ENCODE measurements around the gene OR6S1.
A peak's percentile ranks its signal among the peaks of the same experiment; 100 is the strongest.
"Not testable (repeated sequence)": the region's sequence is repeated elsewhere in the genome, so short reads cannot be mapped to it uniquely, and the experiment has no call there.

The OR6S1 gene

DNA sequence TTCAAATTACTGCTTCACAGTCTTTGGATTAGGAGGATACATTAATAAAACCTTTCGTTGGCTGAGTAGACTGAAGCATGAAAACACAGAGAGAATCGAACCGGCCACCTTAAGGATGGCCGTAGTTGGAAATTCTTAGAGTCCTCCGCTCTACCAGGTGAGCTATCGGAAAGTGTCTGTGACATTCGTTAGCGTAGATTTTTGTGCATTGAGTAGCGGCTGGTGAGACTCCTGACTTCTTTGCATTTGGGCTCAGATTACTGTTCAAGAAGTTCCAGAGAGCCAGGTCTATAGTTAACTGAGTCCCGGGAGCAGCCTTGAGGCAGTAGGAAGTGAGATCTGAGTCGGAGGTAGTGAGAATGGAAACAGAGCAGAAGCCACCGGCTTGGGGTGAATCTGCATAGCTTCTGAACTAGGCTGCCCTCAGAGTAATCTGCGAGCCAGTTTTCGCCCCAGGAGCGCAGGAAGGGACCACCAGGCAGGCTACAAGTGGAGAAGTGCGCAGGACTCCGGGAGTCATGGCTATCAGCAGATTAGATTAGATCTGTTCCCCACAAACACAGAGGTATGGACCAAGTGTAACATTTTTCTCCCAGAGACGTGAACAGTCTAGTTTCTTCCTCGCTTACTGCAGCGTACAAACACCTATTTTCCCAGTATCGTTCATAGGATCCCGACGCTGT lies 11.0 kb downstream of the OR6S1 start:
- DNase-seq, result no peak

DNA sequence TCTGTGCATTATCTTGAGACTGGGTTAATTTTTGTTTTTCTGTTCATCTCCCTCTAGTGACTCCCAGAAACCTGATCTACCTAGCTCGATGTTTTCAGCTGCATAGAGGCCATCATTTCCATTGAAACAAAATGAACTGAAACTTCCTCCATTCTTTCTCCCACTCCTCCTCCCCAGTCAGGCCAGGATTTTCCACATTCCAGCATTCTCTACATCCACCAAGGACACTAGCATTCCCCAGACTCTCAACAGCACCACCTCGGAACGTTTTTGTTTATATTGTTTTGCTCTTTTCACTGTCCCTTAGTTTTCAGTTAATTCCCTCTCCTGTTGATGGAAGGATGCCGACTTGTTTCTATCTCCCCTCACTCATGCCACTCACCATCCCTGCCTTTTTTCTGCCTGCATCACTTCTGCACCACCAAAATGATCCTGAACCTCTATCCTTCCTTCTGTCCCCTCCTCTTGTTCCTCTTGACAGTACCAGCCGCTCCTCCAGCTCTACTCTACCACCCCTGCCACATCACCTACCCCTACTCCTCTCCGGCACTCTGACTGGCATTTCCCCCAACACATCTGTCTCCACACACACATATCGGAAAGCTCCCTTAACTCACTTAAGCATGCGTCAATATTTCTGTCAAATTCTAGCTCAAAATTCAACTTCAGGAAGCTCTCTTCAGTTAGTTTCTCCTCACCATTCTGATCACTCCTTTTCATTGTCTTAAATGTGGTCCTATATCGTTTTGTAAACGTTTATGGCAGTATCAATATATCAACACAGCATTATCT lies 13.2 kb downstream of the OR6S1 start:
- no peak for DNase-seq

DNA sequence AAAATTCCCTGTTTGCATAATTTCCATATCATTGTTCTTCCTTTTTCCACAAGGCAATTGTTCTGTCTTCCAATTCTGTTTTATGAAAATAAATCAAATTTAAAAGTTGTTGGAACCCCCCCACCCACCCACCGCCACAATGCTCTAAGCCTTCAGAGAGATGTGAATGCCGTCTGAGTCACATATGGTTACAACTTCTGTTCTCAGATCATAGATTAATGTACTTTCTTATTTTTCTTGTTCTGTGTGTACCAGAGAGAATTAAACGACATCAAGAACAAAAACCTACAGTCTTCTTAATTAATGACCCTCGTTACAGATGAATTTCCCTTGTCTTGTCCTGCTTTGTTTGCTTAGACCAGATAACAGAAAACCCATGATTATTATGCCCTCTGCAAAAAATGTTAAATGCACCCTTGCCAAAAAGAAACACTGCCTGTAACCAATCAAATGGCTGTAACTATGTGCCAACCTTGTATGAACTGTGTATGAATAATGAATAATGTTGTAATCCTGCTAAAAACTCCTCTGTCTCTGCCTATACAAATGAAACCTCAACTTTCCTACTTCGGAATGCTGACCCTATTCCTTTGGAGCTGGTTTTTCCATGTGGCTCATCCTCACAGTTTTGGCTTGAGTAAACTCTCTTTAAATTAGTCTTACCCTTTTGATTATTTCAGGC lies 14.0 kb downstream of the OR6S1 start:
- DNase-seq, result no peak

DNA sequence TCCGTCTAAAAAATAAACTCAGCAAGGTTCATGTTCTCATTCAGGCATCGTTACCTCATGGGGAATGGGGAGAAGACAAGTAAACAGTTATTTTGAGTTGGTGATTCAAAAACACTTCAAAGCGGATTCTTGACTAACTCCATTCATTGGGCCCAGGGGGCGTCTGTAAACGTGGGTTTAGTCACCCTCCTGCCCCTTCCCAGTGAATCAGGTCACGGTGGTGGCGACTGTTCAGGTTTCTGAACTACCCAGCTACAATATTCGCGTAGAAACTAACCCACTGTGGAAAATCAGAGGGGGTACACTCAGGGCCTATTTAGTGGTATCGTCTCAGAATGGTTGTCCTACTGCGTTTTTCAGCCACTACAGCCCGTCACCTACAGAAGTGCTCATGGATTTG lies 15.2 kb downstream of the OR6S1 start:
- no peak for DNase-seq

DNA sequence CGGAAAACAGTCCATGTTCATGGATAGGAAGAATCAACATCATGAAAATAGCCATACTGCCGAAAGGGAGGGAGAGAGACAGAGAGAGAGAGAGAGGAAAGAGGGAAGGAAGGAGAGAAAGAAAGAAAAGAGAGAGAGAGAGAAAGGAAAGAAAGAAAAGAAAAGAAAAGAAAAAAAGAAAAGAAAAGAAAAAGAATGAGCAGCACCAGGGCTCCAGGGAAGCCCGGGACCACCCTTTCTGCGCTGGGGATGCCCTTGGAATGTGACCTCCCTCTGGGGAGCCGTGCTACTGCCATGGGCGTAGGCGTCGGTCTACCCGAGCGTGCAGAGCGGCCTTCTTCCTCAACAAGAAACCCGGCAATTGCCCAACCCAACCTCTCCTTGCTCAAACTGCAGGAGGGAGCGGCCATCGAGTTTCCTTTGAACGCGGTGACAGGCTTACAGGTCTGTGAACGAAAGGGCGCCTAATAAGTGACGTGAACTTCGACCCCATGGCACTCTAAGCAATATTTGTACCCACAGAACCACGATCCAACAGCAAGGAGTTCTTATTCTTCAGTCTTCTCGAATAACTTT lies 16.9 kb downstream of the OR6S1 start:
- DNase-seq, result no peak

DNA sequence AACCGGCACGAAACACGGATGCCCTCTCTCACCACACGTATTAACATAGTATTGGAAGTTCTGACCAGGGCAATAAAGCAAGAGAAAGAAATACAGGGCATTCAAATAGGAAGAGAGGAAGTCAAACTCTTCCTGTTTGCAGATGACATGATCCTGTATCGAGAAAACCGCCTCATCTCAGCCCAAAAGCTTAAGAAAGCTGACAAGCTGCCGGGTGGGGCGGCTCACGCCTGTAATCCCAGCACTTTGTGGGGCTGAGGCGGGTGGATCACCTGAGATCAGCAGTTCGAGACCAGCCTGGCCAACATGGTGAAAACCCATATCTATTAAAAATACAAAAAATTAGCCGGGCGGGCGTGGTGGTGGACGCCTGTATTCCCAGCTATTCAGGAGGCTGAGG lies 17.7 kb downstream of the OR6S1 start:
- no peak for DNase-seq

DNA sequence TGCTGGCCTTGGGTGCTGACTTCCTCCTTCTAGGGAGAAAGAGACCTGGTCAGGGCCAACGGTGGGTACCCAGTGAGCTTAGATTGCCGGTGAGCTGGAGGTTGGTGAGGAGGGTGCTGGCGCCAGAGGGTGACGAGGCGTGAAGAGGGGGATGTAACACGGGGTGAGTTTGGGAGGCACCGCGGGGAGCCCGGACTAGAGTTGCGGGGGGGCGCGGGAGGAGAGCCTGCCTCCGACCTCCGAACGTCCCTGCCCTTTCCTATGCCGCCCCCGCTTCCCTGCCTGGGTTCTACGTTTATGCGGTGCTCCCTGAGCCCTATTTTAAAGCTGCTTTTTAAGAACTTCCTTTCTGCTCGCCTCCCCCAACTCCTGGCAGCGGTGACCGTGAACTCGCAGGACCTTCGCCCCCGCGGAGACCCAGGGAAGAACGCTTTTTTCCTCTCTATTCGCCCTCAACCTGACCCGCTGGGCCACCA lies 18.6 kb downstream of the OR6S1 start:
- DNase-seq, result no peak

DNA sequence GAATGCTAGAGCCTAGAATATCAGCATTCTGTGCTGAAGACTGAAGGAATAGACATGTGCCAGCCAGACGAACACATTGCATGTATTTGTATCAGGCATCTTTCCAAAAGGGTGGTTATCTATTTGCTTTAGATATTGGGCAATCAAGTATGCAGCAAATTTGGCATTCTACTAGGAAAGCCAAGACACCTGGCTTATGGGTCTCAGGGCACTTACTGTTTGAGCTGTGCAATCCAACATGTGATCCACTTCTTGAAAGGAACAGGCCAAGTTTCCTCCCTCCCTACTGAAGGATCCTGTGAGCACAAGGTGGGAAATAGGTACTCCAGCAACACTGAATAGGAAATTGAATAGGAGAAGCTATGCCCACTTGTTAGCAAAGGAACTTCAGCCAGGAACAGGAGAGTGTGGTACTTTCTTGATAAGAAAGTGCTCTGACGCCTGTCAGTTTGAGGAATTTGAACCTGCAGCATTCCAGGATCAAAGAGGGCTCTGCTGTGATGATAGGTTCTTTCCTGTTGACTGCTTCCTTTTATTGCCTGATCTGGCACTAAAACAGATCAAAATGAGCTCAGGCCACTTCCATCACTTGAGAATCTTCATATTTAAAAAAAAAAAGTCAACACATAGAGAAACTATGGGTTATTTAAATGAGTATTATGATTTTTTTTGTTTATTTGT lies 20.6 kb downstream of the OR6S1 start:
- DNase-seq, result no peak

DNA sequence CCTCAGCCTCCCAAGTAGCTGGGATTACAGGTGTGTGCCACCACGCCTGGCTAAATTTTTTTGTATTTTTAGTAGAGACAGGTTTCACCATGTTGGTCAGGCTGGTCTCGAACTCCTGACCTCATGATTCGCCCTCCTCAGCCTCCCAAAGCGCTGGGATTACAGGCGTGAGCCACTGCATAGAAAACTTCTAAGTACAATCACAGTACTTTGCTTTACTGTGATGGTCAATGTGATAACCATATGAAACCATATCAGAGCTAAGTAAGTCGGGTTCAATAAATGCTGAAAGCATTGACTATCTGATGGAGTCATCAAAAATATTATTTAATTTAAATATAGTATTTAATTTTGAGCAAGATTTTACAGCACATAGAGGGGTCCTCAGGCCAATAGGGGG lies 21.8 kb downstream of the OR6S1 start:
- DNase-seq, result not testable (repeated sequence)

DNA sequence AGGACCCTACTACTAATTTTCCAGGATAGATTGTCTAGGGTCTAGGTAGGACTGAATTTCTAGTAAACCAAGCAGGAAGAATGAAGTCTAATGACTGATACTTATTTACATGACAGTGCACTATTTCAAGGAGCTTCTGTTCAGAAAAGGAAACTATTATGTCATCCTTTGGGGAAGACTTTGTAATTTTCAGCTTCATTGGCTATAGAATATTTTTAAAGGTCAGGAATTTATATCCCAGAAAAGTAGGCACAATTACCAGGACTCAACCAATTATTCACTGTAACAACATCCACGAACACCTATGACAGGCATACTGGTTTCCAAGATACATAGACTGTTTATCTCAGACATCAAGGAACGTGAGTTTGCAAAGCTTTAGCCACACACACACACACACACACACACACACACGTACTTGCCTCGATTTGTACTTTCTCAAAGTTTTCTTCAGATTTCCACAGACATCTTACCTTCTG lies 23.2 kb downstream of the OR6S1 start:
- DNase-seq, result no peak

DNA sequence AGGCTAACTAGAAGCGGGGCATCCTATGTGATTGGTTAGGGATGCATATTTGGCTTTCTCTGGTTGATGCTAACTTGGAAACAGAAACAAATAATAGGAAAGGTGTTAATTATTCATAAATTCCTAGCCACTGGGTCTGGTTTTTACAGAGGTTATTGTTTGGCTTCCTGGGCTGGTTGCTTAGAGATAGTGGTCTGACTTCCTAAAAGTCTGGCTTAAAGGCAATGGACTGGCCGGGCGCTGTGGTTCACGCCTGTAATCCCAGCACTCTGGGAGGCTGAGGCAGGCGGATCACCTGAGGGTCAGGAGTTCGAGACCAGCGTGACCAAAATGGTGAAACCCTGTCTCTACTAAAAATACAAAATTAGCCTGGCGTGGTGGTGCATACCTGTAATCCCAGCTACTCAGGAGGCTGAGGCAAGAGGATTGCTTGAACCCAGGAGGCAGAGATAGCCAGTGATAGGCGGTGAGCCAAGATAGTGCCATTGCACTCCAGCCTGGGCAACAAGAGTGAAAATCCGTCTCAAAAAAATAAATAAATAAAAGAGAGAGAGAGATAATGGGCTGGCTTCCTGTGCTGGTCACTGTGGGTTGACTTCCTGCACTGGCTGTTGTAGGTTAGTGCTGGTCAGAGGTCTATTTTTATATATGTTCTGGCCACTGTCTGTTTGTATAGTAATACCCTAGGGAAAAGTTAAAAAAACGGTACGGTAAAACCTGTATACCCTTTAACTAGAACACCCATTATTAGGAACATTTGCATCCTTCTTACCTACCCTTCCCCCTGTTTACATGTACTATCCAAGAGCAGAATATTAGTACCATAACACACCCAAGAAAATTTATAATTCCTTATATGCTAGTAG lies 24.1 kb downstream of the OR6S1 start:
- no peak for DNase-seq

DNA sequence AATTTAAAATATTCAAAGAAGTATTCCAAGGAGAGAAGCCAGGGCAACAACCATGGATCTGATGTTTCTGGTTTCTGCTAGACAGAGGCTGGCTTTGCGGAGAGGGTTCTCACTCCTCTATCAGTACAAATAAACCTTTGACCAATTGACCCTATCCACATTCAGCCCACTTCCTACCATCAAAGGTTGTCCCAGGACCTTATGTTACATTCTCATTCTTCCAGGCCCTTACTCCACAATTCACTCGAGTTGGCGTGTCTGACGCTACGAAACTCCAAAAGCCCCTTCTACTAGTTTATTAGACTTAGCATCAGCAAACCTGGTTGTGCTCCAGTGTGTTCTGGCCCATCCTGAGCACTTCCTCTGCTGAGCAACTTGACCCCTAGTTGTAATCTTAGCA lies 25.5 kb downstream of the OR6S1 start:
- DNase-seq, result no peak

DNA sequence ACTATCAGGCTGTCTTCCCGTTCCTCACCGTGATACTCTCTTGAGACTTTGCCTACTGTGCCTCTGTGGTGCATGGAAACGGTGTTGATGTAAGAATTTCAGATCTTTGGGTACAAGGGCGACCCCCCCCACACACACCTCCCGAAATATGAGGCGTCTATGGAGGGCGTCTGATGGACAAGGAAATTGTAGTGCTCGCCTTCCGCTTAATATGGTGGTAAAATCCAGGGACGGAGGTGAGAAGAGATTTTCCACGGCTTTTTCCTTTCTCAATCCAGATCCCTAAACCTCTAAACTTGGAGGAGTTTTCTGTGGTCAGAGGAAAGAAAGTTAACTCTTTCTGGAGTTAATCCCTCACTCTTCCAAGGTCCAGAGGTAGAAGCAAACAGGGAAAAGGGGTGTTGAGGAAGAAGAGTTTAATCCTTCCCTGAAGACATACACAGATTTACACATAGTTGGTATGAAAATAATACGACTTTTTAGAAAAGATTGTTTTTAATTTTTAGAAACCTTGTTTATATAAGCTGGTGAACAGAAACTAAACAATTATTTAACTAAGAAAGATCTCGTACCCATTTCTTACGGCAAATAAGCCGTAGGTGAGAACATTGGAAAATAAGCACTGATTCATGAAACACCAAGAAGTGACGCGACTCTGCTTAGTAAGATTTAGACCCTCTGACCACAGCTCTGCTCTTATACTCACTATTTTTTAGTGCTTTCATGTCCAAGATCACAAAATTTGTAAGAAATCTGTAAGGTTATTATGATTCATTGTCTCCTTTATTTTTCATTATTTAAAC lies 27.3 kb downstream of the OR6S1 start:
- no peak for DNase-seq

DNA sequence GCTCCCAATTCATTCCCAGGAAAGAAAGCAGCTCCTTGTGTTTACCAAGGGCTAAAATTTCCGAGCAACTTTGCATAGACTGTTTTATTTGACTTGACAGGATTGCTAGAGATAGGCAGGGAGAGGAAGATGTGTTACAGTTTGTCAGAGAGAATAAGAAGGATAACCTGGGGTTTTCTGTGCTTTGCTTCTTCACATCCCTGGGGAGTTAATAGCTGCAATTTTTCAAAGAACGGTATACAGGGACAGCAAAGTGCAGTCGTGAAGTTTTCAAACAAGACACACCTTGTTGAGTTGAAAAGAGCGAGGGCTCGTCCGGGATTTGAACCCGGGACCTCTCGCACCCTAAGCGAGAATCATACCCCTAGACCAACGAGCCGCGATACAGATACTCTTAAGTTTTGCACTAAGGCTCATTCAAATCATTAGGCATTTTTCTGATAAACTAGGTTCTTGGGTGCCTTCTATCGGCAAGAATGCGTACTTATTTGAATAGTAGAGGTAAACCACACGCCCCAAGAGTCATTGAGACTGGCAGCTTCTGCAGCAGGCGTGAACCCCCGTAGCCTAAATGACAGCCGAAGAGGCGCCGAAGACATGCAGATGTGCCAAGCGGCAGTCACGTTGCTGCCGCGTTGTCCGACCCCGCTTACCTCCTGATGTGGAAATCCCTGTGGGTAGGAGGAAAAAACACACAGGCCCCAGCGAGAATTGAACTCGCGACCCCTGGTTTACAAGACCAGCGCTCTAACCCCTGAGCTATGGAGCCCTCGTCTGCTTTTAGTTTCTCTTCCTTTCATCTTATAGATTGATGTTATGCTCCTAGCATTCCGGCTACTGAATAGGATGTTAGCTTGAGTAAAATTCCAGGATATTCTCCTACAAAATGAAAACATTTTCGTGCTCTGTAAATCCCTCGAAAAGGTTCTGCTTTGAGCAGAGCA lies 28.1 kb downstream of the OR6S1 start:
- peak; percentile 96 for DNase-seq

DNA sequence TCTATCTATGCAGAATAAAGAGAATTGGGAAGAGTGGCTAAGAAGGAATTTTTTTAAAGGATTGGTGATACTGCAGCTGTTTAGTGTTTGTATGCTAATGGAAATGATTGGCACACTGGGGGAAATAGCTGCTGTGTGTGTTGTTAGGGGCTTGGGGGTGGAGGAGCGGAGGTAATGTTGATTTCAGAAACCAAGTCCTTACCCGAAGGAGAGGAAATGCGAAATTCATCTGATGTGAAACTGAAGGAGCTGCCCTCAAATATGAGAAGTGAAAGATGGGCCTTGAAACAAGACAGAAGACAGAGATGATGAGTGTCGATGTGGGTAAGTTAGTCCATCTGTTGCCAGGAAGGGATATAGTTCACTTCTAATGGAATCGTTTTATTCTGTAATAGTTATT lies 29.1 kb downstream of the OR6S1 start:
- no peak for DNase-seq

DNA sequence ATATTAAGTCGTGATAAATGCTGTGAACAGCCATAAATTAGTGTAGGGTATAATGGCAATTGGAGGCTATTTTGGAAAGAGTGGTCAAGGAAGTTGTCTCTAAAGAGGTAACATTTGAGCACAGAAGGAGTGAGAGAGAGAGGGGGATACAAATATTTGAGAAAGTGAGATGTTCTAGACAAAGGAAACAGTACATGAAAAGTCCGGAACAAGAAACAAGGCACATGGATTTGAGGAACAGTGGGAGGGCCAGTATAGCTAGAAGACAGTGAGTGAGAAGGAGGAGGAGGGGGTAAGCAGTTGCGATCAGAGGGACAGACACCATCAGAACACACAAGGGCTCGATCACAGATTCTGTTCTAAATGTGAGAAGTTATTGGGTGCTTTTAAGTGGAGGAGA lies 30.2 kb downstream of the OR6S1 start:
- DNase-seq, result no peak

DNA sequence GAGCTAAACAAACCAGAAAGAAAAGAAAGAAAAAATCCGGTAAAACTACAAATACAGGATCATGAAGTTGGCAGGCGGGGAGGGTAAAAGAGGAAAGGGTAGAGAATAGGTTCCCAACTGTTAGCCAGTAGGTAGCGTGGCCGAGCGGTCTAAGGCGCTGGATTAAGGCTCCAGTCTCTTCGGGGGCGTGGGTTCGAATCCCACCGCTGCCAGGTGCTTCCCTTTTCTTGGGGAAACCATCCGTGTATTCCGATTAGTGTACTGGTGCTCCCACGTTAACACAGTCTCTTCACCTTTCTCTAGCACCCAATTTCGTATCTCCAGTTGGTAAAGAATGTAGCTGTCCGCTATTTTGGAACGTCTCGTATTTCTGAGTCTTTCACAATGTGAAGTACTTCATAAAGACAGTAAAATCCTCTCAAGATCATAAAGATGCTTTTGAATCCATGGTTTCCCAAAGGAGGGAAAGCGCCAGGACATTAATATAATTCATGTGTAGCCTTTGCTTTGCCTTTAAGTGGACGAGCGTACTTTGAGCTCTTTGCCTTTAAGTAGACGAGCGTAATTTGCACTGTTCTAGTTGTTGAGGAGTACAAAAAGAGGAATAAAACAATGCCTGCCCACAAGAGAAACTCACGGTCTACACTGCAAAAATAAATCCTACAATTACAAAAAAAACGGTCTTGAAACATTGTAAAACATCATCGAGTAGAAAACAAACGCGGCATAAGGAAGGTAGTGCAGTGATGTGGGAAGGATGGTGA lies 31.3 kb downstream of the OR6S1 start:
- peak; percentile 54 for DNase-seq

DNA sequence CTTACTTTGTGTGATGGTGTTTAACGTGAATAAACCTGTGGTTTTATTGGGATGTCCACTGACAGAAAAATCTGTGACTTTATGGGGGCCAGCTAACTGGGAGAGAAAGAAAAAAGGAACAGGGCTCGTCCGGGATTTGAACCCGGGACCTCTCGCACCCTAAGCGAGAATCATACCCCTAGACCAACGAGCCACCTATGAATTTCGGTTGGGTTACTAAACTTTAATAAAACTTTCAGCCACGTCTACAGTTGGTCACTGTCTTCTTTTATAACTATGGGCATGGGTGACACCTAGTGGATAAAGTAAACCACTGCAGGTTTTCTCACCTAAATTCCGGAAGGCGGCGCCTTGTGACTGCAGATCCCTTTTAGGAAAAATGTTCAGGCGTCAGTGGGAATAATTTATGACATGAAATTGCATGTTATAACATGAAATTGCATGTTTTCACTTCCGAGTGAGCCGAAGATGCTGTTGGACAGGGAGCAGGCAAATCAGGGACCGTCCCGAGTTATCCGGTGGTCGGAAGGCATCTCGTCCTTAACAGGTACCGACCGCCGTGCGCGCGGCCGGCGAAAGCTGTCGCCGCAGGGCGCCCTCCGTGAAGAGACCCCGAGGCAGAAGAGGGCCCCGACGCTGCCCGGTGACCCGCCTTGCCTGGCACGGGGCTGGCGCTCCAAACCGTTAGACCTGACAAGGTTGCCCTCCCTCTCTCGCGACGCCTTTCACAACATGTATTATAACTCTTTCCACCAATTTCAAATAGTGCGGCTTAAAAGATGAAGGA lies 32.1 kb downstream of the OR6S1 start:
- DNase-seq, result peak; percentile 74

Measured in amniotic stem cell (primary cell).